ENCODE data around the gene RAB13.
A peak's percentile ranks its signal among the peaks of the same experiment; 100 is the strongest.

The RAB13 gene

GRCh38 chr1:153985341-153985912 is 712 bp downstream of the RAB13 start:
- TF ChIP-seq CREB1 (IDR thresholded peaks at IDR 0.05; ENCODE audit: low read depth) = no peak
- no peak for TF ChIP-seq TAF1 (IDR thresholded peaks at IDR 0.05; ENCODE audit: low read depth)
- no peak for TF ChIP-seq NFIC (IDR thresholded peaks at IDR 0.05)
- TF ChIP-seq YY1 (IDR thresholded peaks at IDR 0.05; ENCODE audit: low read depth) = no peak
- TF ChIP-seq USF1 (IDR thresholded peaks at IDR 0.05) = no peak
- no peak for TF ChIP-seq TEAD4 (IDR thresholded peaks at IDR 0.05)
- TF ChIP-seq TCF12 (IDR thresholded peaks at IDR 0.05; ENCODE audit: low read depth) = no peak
- no peak for TF ChIP-seq EP300 (IDR thresholded peaks at IDR 0.05; ENCODE audit: borderline replicate concordance)
- TF ChIP-seq CEBPB (IDR thresholded peaks at IDR 0.05) = no peak
- TF ChIP-seq EGR1 (IDR thresholded peaks at IDR 0.05) = no peak
- no peak for TF ChIP-seq FOXM1 (IDR thresholded peaks at IDR 0.05; ENCODE audit: borderline replicate concordance, low read depth)
- no peak for TF ChIP-seq REST (IDR thresholded peaks at IDR 0.05; ENCODE audit: low read depth)
- no peak for TF ChIP-seq RAD21 (IDR thresholded peaks at IDR 0.05; ENCODE audit: low read depth)
- no peak for TF ChIP-seq ZBTB7A (IDR thresholded peaks at IDR 0.05; ENCODE audit: low read depth)
- no peak for TF ChIP-seq MAX (IDR thresholded peaks at IDR 0.05)

GRCh38 chr1:153984123-153984894 is 1.8 kb downstream of the RAB13 start:
- TF ChIP-seq FOXM1 (IDR thresholded peaks at IDR 0.05; ENCODE audit: borderline replicate concordance, low read depth) (no peak), ZBTB7A (IDR thresholded peaks at IDR 0.05; ENCODE audit: low read depth) (no peak), EP300 (IDR thresholded peaks at IDR 0.05; ENCODE audit: borderline replicate concordance) (no peak), YY1 (IDR thresholded peaks at IDR 0.05; ENCODE audit: low read depth) (no peak), CEBPB (IDR thresholded peaks at IDR 0.05) (no peak), TEAD4 (IDR thresholded peaks at IDR 0.05) (no peak), RAD21 (IDR thresholded peaks at IDR 0.05; ENCODE audit: low read depth) (no peak), CREB1 (IDR thresholded peaks at IDR 0.05; ENCODE audit: low read depth) (no peak), TAF1 (IDR thresholded peaks at IDR 0.05; ENCODE audit: low read depth) (no peak), EGR1 (IDR thresholded peaks at IDR 0.05) (no peak), TCF12 (IDR thresholded peaks at IDR 0.05; ENCODE audit: low read depth) (no peak)

GRCh38 chr1:153978274-153978909 is 7.7 kb downstream of the RAB13 start:
- TF ChIP-seq RAD21 (IDR thresholded peaks at IDR 0.05; ENCODE audit: low read depth) (no peak), REST (IDR thresholded peaks at IDR 0.05; ENCODE audit: low read depth) (no peak), EP300 (IDR thresholded peaks at IDR 0.05; ENCODE audit: borderline replicate concordance) (no peak), TCF12 (IDR thresholded peaks at IDR 0.05; ENCODE audit: low read depth) (no peak), EGR1 (IDR thresholded peaks at IDR 0.05) (no peak), CREB1 (IDR thresholded peaks at IDR 0.05; ENCODE audit: low read depth) (no peak), TEAD4 (IDR thresholded peaks at IDR 0.05) (no peak), TAF1 (IDR thresholded peaks at IDR 0.05; ENCODE audit: low read depth) (no peak), MAX (IDR thresholded peaks at IDR 0.05) (no peak), YY1 (IDR thresholded peaks at IDR 0.05; ENCODE audit: low read depth) (no peak), FOXM1 (IDR thresholded peaks at IDR 0.05; ENCODE audit: borderline replicate concordance, low read depth) (no peak), USF1 (IDR thresholded peaks at IDR 0.05) (no peak), CEBPB (IDR thresholded peaks at IDR 0.05) (no peak), ZBTB7A (IDR thresholded peaks at IDR 0.05; ENCODE audit: low read depth) (no peak), NFIC (IDR thresholded peaks at IDR 0.05) (no peak)

- peak; percentile 89 for TF ChIP-seq TAF1 (IDR thresholded peaks at IDR 0.05; ENCODE audit: low read depth)
- TF ChIP-seq USF1 (IDR thresholded peaks at IDR 0.05) = 0 out of 2 replicates have a peak, but pooled peaks have one; percentile 10
- no peak for TF ChIP-seq CEBPB (IDR thresholded peaks at IDR 0.05)
- TF ChIP-seq MAX (IDR thresholded peaks at IDR 0.05) = peak; percentile 79
- no peak for TF ChIP-seq TEAD4 (IDR thresholded peaks at IDR 0.05)
- 0 out of 2 replicates have a peak, but pooled peaks have one; percentile 28 for TF ChIP-seq ZBTB7A (IDR thresholded peaks at IDR 0.05; ENCODE audit: low read depth)
- TF ChIP-seq YY1 (IDR thresholded peaks at IDR 0.05; ENCODE audit: low read depth) = peak; percentile 93
- TF ChIP-seq NFIC (IDR thresholded peaks at IDR 0.05) = no peak
Measured at GRCh38 chr1:153977250-153978240, 8.6 kb downstream of the RAB13 start, which contains the start of gene JTB. TSS of gene JTB (minus strand) at chr1:153977674. CDS start at chr1:153977252, 422 bp downstream.
